KMS-11 (cell line): ENCODE measurements around the gene SMIM17.

Experiments used
- H2AFZ ChIP-seq: fragments of 200-600 bp; sonication (generic); 2 replicates; pipeline ENCODE4 v1.6.1; 2016; ENCODE audit warnings: antibody characterized with exemption, mixed run types, low read depth
- H3K27ac ChIP-seq: fragments of 200-600 bp; sonication (generic); 2 replicates; pipeline ENCODE4 v1.6.1; 2016; ENCODE audit warnings: mild to moderate bottlenecking, mixed run types
- H3K27me3 ChIP-seq: fragments of 200-600 bp; sonication (generic); 2 replicates; pipeline ENCODE4 v1.6.1; 2017; ENCODE audit warnings: mild to moderate bottlenecking, low read depth, mixed run types, moderate library complexity; ENCODE audit not compliant: insufficient read depth
- H3K36me3 ChIP-seq: fragments of 200-600 bp; sonication (generic); 2 replicates; pipeline ENCODE4 v1.6.1; 2017; ENCODE audit warnings: mild to moderate bottlenecking, mixed run types; ENCODE audit not compliant: insufficient read depth
- H3K4me1 ChIP-seq: fragments of 200-600 bp; sonication (generic); 2 replicates; pipeline ENCODE4 v1.6.1; 2016; ENCODE audit warnings: mild to moderate bottlenecking, low read depth, mixed run types; ENCODE audit not compliant: poor library complexity, severe bottlenecking
- H3K4me2 ChIP-seq: fragments of 200-600 bp; sonication (generic); 2 replicates; pipeline ENCODE4 v1.7.0; 2016; ENCODE audit warnings: mild to moderate bottlenecking, mixed run types
- H3K4me3 ChIP-seq: fragments of 200-600 bp; sonication (generic); IDR thresholded peaks from 2 replicates; pipeline ENCODE4 v1.6.1; 2017; ENCODE audit warnings: low read depth, low read length, mixed read lengths; ENCODE audit not compliant: insufficient read depth
- H3K79me2 ChIP-seq: fragments of 200-600 bp; sonication (generic); 2 replicates; pipeline ENCODE4 v1.6.1; 2016; ENCODE audit warnings: low read depth, mixed run types; ENCODE audit not compliant: insufficient read depth
- H3K9ac ChIP-seq: fragments of 200-600 bp; sonication (generic); 2 replicates; pipeline ENCODE4 v1.6.1; 2016; ENCODE audit warnings: mild to moderate bottlenecking, mixed run types
- H4K20me1 ChIP-seq: fragments of 200-600 bp; sonication (generic); 2 replicates; pipeline ENCODE4 v1.6.1; 2016; ENCODE audit warnings: mild to moderate bottlenecking, mixed run types; ENCODE audit not compliant: insufficient read depth
- TF ChIP-seq, protein P1 (sequence below): fragments of 200-600 bp; sonication (generic); conservative IDR thresholded peaks from 2 replicates; pipeline ENCODE4 v1.6.1; 2017; ENCODE audit warnings: low read depth, mild to moderate bottlenecking, antibody characterized with exemption, low read length, moderate library complexity, mixed read lengths

SMIM17 gene

DNA sequence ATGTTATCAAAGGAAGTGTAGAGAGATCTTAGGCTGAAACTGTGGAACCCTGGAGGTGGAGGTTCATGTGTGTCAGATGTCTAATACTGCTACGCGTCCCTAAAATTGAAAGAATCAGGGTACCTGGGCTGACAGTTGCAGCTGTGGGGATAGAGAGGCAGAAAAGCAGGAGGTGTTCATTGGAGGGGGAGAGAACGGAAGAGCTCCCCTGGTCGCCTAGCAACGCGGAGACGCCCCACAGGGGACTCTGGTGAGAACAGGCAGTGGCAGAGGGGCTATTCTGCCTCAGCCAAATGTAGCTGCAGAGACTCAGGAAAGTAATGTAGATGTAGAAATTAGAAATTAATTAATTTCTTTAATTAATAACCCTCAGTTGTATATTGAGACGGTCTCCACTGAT is 38.7 kb downstream of the SMIM17 start:
- no peaks in the 10 kb centered on the region for H3K79me2 ChIP-seq
- TF ChIP-seq, protein P1, sequence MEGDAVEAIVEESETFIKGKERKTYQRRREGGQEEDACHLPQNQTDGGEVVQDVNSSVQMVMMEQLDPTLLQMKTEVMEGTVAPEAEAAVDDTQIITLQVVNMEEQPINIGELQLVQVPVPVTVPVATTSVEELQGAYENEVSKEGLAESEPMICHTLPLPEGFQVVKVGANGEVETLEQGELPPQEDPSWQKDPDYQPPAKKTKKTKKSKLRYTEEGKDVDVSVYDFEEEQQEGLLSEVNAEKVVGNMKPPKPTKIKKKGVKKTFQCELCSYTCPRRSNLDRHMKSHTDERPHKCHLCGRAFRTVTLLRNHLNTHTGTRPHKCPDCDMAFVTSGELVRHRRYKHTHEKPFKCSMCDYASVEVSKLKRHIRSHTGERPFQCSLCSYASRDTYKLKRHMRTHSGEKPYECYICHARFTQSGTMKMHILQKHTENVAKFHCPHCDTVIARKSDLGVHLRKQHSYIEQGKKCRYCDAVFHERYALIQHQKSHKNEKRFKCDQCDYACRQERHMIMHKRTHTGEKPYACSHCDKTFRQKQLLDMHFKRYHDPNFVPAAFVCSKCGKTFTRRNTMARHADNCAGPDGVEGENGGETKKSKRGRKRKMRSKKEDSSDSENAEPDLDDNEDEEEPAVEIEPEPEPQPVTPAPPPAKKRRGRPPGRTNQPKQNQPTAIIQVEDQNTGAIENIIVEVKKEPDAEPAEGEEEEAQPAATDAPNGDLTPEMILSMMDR = no peak
- no peak overlapping the region for H3K9ac ChIP-seq
- no peak overlapping the region for H3K27ac ChIP-seq
- H3K36me3 ChIP-seq = no peaks in the 10 kb centered on the region
- no peaks in the 10 kb centered on the region for H4K20me1 ChIP-seq
- H3K4me2 ChIP-seq = no peak overlapping the region
- no peaks in the 10 kb centered on the region; the same call in 1 of the 2 replicates for H3K27me3 ChIP-seq
- no peak overlapping the region for H3K4me3 ChIP-seq
- no peak overlapping the region for H2AFZ ChIP-seq
- no peaks in the 10 kb centered on the region for H3K4me1 ChIP-seq

DNA sequence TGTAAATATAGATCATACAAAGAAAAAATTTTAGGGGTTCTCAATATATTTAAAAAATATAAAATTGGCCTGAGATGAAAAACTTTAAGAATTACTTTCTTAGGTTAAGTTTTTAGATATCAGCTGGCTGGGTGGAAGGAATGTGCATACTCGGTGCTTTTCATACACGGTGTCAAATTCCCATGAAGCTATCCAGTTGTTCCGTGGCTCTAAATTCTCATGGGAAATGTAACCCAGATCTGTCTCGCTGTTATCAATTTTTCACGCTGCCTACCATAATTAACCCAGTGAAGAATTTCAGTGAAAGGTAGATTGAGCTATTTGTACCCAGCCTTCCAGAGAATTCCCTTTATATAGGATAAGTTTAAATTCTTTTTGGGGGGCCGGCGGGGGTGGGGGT is 40.2 kb downstream of the SMIM17 start:
- TF ChIP-seq, protein P1 = no peak
- H3K4me2 ChIP-seq = no peak overlapping the region
- H3K36me3 ChIP-seq = no peaks in the 10 kb centered on the region
- no peaks in the 10 kb centered on the region; the same call in 1 of the 2 replicates for H3K27me3 ChIP-seq
- H3K9ac ChIP-seq = no peak overlapping the region
- no peaks in the 10 kb centered on the region for H3K79me2 ChIP-seq
- no peak overlapping the region for H3K27ac ChIP-seq
- no peak overlapping the region for H3K4me3 ChIP-seq
- no peak overlapping the region for H2AFZ ChIP-seq
- no peaks in the 10 kb centered on the region for H4K20me1 ChIP-seq
- no peaks in the 10 kb centered on the region for H3K4me1 ChIP-seq

DNA sequence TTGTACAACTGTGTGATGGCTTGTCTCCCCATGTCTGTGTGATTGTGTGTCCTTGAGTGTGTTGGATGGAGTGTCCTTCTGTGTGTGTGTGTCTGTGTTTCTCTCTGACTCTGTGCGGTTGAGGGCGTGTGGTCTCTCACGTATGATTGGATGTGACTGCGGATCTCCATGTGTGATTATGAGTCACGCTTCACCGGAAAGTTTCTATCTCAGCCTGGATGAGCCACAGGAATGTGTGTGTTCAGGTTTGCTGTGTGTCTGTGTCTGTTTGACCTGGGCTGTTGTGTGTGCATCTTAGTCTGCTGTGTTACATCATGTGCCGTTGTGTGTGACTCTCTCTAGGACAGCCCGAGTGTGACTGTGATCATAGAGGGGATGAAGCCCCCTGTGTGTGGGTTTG is 44.1 kb downstream of the SMIM17 start:
- Histone ChIP-seq H3K27ac (no peak overlapping the region), H3K36me3 (no peaks in the 10 kb centered on the region), H3K4me3 (no peak overlapping the region), H3K4me1 (no peaks in the 10 kb centered on the region), H3K27me3 (no peaks in the 10 kb centered on the region; the same call in 1 of the 2 replicates), H4K20me1 (no peaks in the 10 kb centered on the region), H3K79me2 (no peaks in the 10 kb centered on the region), H3K4me2 (no peak overlapping the region), H2AFZ (no peak overlapping the region), H3K9ac (no peak overlapping the region)
- TF ChIP-seq, protein P1 = no peak

DNA sequence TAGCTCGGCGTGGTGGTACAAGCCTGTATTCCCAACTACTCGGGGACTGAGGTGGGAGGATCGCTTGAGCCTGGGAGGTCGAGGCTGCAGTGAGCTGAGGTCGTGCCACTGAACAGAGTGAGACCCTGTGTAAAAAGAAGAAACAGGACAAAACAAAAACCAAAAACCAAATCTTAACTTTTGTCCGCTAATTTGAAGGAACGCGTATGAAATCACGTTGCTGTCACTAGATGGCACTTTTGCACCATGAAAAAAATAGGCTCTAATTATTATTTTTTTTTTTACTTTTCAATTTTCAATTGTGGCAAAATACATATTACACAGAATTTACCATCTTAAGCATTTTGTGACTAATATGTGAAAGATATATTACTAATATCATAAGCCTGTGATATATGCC is 46.2 kb downstream of the SMIM17 start:
- Histone ChIP-seq H3K27me3 (no peaks in the 10 kb centered on the region), H3K4me2 (no peak overlapping the region), H3K4me1 (no peaks in the 10 kb centered on the region), H2AFZ (no peak overlapping the region), H3K27ac (no peak overlapping the region), H3K4me3 (no peak overlapping the region), H3K79me2 (no peaks in the 10 kb centered on the region), H3K9ac (no peak overlapping the region), H3K36me3 (no peaks in the 10 kb centered on the region), H4K20me1 (no peaks in the 10 kb centered on the region)
- TF ChIP-seq, protein P1 = no peak
